ENCODE data around the gene DPYSL3. TPM values are rescaled to one million over a fixed set of nuclear protein-coding genes. Genes with fewer than 3 reads are reported as not detected.
"Not testable (repeated sequence)": the region's sequence is repeated elsewhere in the genome, so short reads cannot be mapped to it uniquely, and the experiment has no call there.

The DPYSL3 gene
- total RNA-seq, 2 experiments from 2014 or later = 0.13 to 0.38 TPM

DNA sequence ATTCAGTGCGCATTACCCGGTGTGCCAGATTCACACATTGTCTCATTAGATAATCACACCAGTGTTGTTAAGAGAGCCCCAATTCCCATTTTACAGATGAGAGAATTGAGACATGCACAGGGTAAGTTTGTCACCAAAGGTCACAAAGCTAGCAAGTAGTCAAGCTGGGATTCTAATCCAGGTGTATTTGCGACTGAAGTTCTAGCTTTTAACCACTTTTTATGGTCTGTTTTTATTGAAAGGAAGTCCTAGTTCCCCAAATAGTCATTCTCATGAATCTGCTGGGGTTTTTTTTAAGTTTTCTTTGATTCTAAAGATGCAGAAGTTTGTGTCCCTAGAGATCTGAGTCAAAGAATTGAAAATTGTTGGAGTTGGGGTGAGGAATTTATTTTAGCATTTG, 136.5 kb downstream of the DPYSL3 start:
- intact Hi-C loops (cut with micrococcal nuclease) = no loop called here
- POLR2A ChIA-PET = no interaction called here

DNA sequence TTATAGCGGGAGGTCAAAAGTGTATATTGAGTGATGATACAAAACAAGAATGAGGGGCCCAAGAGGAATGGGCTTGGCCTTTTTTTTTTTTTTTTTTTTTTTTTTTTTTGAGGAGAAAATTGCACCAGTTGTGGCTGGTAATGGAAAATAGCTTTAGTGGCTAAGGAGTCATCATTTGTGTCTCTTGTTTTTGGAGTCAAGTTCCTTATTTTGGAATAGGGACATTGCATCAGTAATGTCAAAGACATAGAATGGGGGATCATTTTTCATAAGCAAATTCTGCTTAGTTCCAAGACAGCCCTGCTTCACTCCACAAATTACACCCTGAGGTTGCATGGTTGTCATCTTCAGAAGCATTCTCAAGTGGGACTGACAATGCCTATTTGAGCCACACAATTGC, 137.7 kb downstream of the DPYSL3 start:
- no peaks in the 10 kb centered on the region for H3K36me3 Mint-ChIP-seq (ENCODE audit: low read depth)

More for the DNA sequence above, 136.5 kb downstream of the DPYSL3 start:
- CTCF ChIA-PET = no interaction called here
- Mint-ChIP-seq H3K36me3 (ENCODE audit: low read depth) (no peaks in the 10 kb centered on the region), H3K9me3 (no peaks in the 10 kb centered on the region), H3K27ac (no peak overlapping the region), H3K4me1 (ENCODE audit: low read depth) (no peaks in the 10 kb centered on the region), H3K4me3 (no peak overlapping the region), H3K27me3 (no peaks in the 10 kb centered on the region)
- TF ChIP-seq, protein P1, sequence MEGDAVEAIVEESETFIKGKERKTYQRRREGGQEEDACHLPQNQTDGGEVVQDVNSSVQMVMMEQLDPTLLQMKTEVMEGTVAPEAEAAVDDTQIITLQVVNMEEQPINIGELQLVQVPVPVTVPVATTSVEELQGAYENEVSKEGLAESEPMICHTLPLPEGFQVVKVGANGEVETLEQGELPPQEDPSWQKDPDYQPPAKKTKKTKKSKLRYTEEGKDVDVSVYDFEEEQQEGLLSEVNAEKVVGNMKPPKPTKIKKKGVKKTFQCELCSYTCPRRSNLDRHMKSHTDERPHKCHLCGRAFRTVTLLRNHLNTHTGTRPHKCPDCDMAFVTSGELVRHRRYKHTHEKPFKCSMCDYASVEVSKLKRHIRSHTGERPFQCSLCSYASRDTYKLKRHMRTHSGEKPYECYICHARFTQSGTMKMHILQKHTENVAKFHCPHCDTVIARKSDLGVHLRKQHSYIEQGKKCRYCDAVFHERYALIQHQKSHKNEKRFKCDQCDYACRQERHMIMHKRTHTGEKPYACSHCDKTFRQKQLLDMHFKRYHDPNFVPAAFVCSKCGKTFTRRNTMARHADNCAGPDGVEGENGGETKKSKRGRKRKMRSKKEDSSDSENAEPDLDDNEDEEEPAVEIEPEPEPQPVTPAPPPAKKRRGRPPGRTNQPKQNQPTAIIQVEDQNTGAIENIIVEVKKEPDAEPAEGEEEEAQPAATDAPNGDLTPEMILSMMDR (IDR thresholded peaks at IDR 0.05) = no peak
- DNase-seq (no peak), ATAC-seq (no peak)

DNA sequence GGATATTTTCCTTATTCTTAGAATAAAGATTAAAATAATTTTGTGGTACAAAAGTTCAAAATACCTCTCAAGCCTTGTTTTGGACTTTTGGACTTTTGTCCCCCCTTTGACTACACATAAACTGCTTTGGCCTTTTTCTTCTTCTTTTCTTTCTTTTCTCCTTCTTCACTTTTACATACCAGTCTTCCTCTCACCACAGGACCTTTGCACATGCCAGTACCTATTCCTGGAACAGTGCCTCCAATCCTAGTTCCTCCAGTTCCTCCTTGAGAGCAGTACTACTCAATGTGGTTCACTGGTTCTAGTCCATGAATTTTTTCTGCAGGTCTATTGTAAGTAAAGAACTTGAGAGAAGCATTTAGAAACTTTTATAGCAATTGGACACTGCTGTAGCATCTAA, 138.6 kb downstream of the DPYSL3 start:
- Mint-ChIP-seq H3K4me1 (ENCODE audit: low read depth) (no peaks in the 10 kb centered on the region), H3K27me3 (no peaks in the 10 kb centered on the region), H3K36me3 (ENCODE audit: low read depth) (no peaks in the 10 kb centered on the region), H3K9me3 (no peaks in the 10 kb centered on the region), H3K27ac (no peak overlapping the region), H3K4me3 (no peak overlapping the region)
- ChIA-PET POLR2A (no interaction called here), CTCF (no interaction called here)
- intact Hi-C loops (cut with micrococcal nuclease) = no loop called here
- TF ChIP-seq, protein P1 (IDR thresholded peaks at IDR 0.05) = no peak
- no peak for ATAC-seq
- no peak for DNase-seq

More for the DNA sequence above, 137.7 kb downstream of the DPYSL3 start:
- Mint-ChIP-seq H3K27me3 (no peaks in the 10 kb centered on the region), H3K9me3 (no peaks in the 10 kb centered on the region), H3K4me1 (ENCODE audit: low read depth) (no peaks in the 10 kb centered on the region), H3K27ac (no peak overlapping the region), H3K4me3 (no peak overlapping the region)
- ATAC-seq = no peak
- POLR2A ChIA-PET = no interaction called here
- TF ChIP-seq, protein P1 (IDR thresholded peaks at IDR 0.05) = no peak
- CTCF ChIA-PET = no interaction called here
- DNase-seq = no peak
- intact Hi-C loops (cut with micrococcal nuclease) = no loop called here

DNA sequence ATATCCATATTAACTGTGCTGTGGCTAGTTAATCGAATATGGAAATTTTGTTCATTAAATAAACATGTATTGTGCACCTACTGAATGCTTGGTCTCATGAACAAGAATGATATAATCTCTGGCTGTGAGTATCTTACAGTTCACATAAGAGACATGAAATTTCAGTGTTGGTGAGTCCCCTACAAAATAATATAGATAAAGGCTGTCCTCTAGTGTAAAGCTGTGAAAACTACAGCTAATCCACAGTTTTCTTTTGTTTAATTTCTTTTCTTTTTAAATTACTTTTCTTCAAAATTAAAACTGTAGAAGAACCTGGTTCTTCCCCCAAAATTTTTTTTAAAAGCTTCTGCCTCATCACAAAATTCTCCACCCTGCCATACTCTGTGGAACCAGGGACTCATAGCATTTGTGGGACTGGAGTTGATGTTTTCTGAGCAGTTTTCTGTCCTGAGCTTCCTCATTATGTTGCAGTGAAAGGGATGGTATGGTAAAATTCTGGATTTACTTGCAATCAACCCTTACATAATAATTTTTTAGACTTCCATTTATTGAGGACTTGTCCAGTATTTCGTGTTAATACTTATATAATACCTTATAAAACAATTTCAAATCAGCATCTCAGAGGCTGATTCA, 140.0 kb downstream of the DPYSL3 start:
- peaks cover 3% of the 10 kb centered on the region for H3K27me3 Mint-ChIP-seq
- TF ChIP-seq, protein P1 (IDR thresholded peaks at IDR 0.05) = no peak
- H3K4me3 Mint-ChIP-seq = no peak overlapping the region
- ATAC-seq (no peak), DNase-seq (no peak)
- H3K27ac Mint-ChIP-seq = no peak overlapping the region
- CTCF ChIA-PET = interaction anchor here (1.0 to 1.3 kb wide), 2 partner anchors 84 to 114 kb away, joined by 3 read pairs; no protein-coding TSS in a partner anchor
- intact Hi-C loops (cut with micrococcal nuclease) = no loop called here
- H3K9me3 Mint-ChIP-seq = no peaks in the 10 kb centered on the region
- POLR2A ChIA-PET = no interaction called here
- H3K4me1 Mint-ChIP-seq (ENCODE audit: low read depth) = no peaks in the 10 kb centered on the region
- no peaks in the 10 kb centered on the region for H3K36me3 Mint-ChIP-seq (ENCODE audit: low read depth)

DNA sequence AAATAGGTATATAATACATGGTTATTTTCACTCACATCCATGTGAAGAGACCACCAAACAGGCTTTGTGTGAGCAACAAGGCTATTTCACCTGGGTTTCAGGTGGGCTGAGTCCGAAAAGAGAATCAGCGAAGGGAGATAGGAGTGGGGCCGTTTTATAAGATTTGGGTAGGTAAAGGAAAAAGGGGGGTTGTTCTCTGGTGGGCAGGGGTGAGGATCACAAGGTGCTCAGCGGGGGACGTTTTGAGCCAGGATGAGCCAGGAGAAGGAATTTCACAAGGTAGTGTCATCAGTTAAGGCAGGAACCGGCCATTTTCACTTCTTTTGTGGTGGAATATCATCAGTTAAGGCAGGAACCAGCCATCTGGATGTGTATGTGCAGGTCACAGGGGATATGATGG, 142.5 kb downstream of the DPYSL3 start:
- DNase-seq; H3K36me3 Mint-ChIP-seq (ENCODE audit: low read depth); H3K4me1 Mint-ChIP-seq (ENCODE audit: low read depth); H3K27ac Mint-ChIP-seq; CTCF ChIA-PET; H3K27me3 Mint-ChIP-seq; H3K9me3 Mint-ChIP-seq; ATAC-seq; H3K4me3 Mint-ChIP-seq; POLR2A ChIA-PET; intact Hi-C loops (cut with micrococcal nuclease): not testable (repeated sequence)
